Kidney epithelial cell (primary cell): ENCODE data around the gene PPP4R1. TPM values are rescaled to one million over a fixed set of nuclear protein-coding genes. Genes with fewer than 3 reads are reported as not detected.

Experiments used
- DNase-seq: peaks from one replicate; pipeline ENCODE4 v3.0.0-alpha.2; 2010; ENCODE audit warnings: low read depth
- H3K27me3 ChIP-seq: 2 replicates; pipeline ENCODE4 v1.6.0; 2011; ENCODE audit warnings: low read length; ENCODE audit not compliant: control insufficient read depth, insufficient read depth
- H3K36me3 ChIP-seq: 2 replicates; pipeline ENCODE4 v1.5.1; 2011; ENCODE audit warnings: low read length; ENCODE audit not compliant: control insufficient read depth, insufficient read depth
- H3K4me3 ChIP-seq: 2 replicates; pipeline ENCODE4 v1.5.1; 2011; ENCODE audit warnings: low read depth, mild to moderate bottlenecking, control low read depth, low read length
- total RNA-seq: library from RNA; depleted of rRNA; stranded (reverse); fragments of >200 nt; gene quantifications from 2 replicates; pipeline ENCODE4 v1.2.3, GENCODE V29; 2015
- TF ChIP-seq, protein P1 (sequence below): IDR thresholded peaks from 2 replicates; pipeline ENCODE4 v1.5.1; 2011; ENCODE audit warnings: mild to moderate bottlenecking, moderate library complexity, low read length, control low read depth, inconsistent platforms; ENCODE audit not compliant: insufficient read depth, poor library complexity, severe bottlenecking

The PPP4R1 gene
- total RNA-seq, 1 donor from 2014 or later, result 83.8 TPM

DNA sequence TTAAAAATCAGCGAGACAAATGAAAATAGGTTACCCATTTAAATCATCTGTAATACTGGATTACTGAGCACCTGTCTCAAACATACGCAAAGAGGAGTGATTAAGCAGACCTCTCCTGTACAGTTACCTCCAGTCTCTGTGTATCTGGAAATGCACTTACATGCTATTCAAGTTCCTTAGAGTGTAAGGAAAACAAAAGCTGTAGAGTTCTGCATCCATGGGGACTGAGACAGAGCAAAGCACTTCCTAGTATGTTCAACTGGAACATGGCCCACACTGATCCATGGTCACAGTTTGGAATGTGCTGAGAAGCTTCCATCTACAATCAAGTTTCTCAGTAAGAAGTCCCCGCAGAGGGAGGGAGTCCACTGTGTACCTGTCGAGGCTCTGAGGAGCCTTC lies 63.9 kb downstream of the PPP4R1 start:
- peaks cover 2% of the 10 kb centered on the region for H3K36me3 ChIP-seq
- H3K27me3 ChIP-seq, result no peaks in the 10 kb centered on the region
- H3K4me3 ChIP-seq, result no peak overlapping the region
- DNase-seq, result no peak
- TF ChIP-seq, protein P1, sequence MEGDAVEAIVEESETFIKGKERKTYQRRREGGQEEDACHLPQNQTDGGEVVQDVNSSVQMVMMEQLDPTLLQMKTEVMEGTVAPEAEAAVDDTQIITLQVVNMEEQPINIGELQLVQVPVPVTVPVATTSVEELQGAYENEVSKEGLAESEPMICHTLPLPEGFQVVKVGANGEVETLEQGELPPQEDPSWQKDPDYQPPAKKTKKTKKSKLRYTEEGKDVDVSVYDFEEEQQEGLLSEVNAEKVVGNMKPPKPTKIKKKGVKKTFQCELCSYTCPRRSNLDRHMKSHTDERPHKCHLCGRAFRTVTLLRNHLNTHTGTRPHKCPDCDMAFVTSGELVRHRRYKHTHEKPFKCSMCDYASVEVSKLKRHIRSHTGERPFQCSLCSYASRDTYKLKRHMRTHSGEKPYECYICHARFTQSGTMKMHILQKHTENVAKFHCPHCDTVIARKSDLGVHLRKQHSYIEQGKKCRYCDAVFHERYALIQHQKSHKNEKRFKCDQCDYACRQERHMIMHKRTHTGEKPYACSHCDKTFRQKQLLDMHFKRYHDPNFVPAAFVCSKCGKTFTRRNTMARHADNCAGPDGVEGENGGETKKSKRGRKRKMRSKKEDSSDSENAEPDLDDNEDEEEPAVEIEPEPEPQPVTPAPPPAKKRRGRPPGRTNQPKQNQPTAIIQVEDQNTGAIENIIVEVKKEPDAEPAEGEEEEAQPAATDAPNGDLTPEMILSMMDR, result no peak

DNA sequence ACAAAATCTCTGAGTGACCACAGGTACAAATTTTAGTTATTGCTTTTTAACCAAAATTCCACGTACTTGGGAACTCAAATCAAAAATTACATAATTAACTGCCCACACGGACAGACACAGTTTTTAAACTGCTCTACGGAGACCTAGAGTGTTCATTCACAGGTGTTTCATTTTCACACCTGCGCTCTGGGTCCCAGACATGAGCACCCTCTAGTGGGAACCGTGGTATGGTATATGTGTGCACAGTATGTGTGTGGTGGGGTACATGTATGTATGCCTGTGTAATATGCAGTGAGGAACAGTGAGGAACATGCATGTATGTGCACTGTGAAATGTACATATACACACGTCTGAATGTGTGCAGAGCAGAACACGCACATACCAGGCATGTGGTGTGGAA lies 65.0 kb downstream of the PPP4R1 start:
- TF ChIP-seq, protein P1, result peak; percentile 18
- no peak for DNase-seq
- H3K4me3 ChIP-seq, result no peak overlapping the region
- H3K36me3 ChIP-seq, result peaks cover 2% of the 10 kb centered on the region
- H3K27me3 ChIP-seq, result no peaks in the 10 kb centered on the region

DNA sequence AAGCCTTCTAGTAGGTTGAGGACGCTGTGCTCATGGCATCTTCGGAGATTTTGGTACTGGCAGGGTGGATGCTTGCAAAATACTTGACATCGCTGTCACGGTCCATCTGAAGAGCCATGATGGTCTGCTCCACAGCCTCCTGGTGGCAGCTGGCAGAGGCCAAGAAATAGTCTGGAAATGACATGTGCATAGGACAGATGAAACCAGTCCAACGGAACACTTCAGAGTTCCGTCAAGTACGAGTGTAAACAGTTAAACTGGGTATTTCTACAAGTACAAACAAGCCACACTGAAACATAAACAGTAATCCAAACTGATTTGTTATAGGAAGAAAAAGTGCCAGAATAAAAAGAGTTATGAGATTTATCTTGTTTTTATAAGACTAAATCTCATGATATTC lies 66.6 kb downstream of the PPP4R1 start:
- no peak for DNase-seq
- no peaks in the 10 kb centered on the region for H3K27me3 ChIP-seq
- TF ChIP-seq, protein P1, result no peak
- no peak overlapping the region for H3K4me3 ChIP-seq
- peaks cover 2% of the 10 kb centered on the region for H3K36me3 ChIP-seq

DNA sequence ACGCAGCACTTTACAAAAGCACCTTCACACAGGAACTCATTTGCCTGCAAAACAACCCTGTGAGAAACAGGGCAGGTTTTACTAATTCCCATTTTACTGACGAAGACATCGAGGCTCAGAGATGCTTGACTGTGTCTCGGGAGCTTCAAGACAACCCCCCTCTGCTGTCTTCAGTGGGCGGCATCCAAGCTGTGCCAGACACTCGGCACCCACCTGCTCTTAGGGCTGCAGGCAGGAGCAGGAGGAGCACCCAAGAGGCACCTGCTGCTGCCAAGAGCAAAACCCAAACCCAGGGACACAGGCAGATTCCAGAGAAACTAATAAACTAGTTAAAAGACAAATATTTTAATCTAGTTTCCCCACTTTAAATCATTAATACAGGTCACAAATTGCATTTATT lies 67.9 kb downstream of the PPP4R1 start:
- DNase-seq, result no peak
- no peak overlapping the region for H3K4me3 ChIP-seq
- TF ChIP-seq, protein P1, result no peak
- peaks cover 1% of the 10 kb centered on the region for H3K36me3 ChIP-seq
- no peaks in the 10 kb centered on the region for H3K27me3 ChIP-seq

DNA sequence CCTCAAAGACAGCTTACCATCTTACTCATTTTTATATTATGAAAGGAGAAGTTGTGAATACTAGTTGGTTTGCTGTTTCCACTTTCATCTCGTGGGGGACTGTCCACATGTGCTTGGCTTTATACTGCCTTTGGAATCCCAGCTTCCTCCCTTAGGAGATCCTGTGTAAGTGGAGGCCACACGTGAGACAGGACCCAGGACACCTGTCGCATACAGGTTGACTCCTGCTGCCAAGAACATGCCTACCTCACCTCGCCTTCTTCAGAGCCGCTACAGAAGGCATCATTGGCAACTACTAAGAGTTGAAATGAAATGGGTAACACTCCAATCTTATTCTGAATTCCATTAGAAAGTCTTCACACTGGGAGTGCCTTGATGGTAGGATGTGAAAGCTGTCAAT lies 69.3 kb downstream of the PPP4R1 start:
- no peaks in the 10 kb centered on the region for H3K27me3 ChIP-seq
- no peak overlapping the region for H3K4me3 ChIP-seq
- peaks cover 1% of the 10 kb centered on the region for H3K36me3 ChIP-seq
- no peak for DNase-seq
- TF ChIP-seq, protein P1, result no peak

DNA sequence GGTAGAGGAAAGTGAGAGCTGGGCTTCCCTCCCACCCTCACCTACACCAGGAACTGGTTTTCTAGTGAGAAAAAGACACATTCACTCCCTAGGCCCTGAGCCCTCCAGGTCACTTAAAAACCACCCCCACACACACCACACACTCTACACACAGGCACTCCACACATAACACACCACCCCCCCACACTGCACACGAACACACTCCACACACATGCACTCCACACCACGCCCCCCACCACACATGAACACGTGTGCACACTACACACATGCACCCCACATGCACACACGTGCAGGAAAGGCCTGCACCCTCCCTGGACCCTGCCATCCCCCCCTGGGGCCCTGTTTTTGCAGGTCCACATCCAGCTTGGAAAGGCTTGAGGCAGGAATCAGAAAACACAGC lies 71.4 kb downstream of the PPP4R1 start:
- H3K36me3 ChIP-seq, result peaks cover 3% of the 10 kb centered on the region
- no peaks in the 10 kb centered on the region for H3K27me3 ChIP-seq
- DNase-seq, result no peak
- TF ChIP-seq, protein P1, result no peak
- H3K4me3 ChIP-seq, result no peak overlapping the region
